Adrenal gland (tissue), 12 donors: ENCODE data around the gene MED27. TPM values are rescaled to one million over a fixed set of nuclear protein-coding genes. Genes with fewer than 3 reads are reported as not detected.

ENCODE experiments used
- DNase-seq, 7 donors: peaks; one replicate each; pipeline ENCODE4 v3.0.0-alpha.2; 2019 to 2020
- H3K27ac ChIP-seq, 5 donors: fragments of 200-600 bp; sonication (generic) in 4 of 5; 1 replicate in 3 of 5; 2 replicates in 2 of 5; pipeline versions ENCODE4 v1.5.1 to v1.8.0; 2016 to 2020; ENCODE audit warnings: mild to moderate bottlenecking in 1 of 5
- H3K27me3 ChIP-seq: fragments of 200-600 bp; 2 replicates; pipeline ENCODE4 v1.8.0; 2021
- H3K36me3 ChIP-seq, 2 donors: fragments of 200-600 bp; replicated peaks in 1 of 2; 1 replicate in 1 of 2; 2 replicates in 1 of 2; pipeline versions ENCODE4 v1.5.1 to v1.8.0; 2018 to 2022
- H3K4me1 ChIP-seq, 2 donors: fragments of 200-600 bp; replicated peaks in 1 of 2; 1 replicate in 1 of 2; 2 replicates in 1 of 2; pipeline versions ENCODE4 v1.5.1 to v1.8.0; 2018 to 2021
- H3K4me3 ChIP-seq, 4 donors: fragments of 200-600 bp; sonication (generic) in 3 of 4; one replicate each; pipeline ENCODE4 v1.5.1; 2016 to 2018
- H3K9me3 ChIP-seq, 3 donors: fragments of 200-600 bp; sonication (generic) in 1 of 3; replicated peaks in 1 of 3; 1 replicate in 2 of 3; 2 replicates in 1 of 3; pipeline versions ENCODE4 v1.5.1 to v1.8.0; 2016 to 2021
- CTCF ChIP-seq, 6 experiments: fragments of 450-650 bp in 4 of 6; fragments of 200-600 bp in 2 of 6; sonication (generic) in 1 of 6; IDR thresholded peaks; 1 replicate in 5 of 6; 2 replicates in 1 of 6; pipeline versions ENCODE4 v1.5.1 to v1.8.0; 2016 to 2021; ENCODE audit warnings: antibody characterized with exemption in 6 of 6, mild to moderate bottlenecking in 2 of 6, moderate library complexity in 1 of 6
- POLR2A ChIP-seq, 2 donors: fragments of 450-650 bp; IDR thresholded peaks; one replicate each; pipeline ENCODE4 v1.6.1; 2017; ENCODE audit warnings: antibody characterized with exemption in 2 of 2, mild to moderate bottlenecking in 2 of 2, moderate library complexity in 1 of 2
- whole genome bisulfite sequencing, 4 donors: extraction: QIAGEN DNeasy Blood & Tissue Kit in 2 of 4; methylation state at CpG; one replicate each; pipeline versions ENCODE4 v1.1.5 to v1.1.7; 2013 to 2017; 5-methylcytosine and 5-hydroxymethylcytosine counted together
- intact Hi-C, 2 donors: fragments of 100-400 bp; cut with DNase I; formaldehyde crosslinking; loops; one replicate each; pipeline versions ENCODE4 v1.14.1 to v1.15.0; 2022 to 2023
- polyA plus RNA-seq, 3 donors: library from polyadenylated mRNA; stranded (reverse); fragments of 200-250 nt in 2 of 3; fragments of 350-450 nt in 1 of 3; fragmentation: Illumina TruSeq in 1 of 3; extraction: RNeasy Lipid Tissue Mini Kit (QIAGEN cat#74804) in 1 of 3; gene quantifications; one replicate each; pipeline ENCODE4 v1.2.3, GENCODE V29; 2013 to 2014
- total RNA-seq, 9 donors: library from RNA; depleted of rRNA in 4 of 9; stranded (reverse); fragments of >200 nt in 4 of 9; fragments of 120-200 nt in 1 of 9; fragmentation: NEBNext Ultra II Directional in 1 of 9; extraction: Animal tissue kit (Norgen Biotek cat#: 25700) in 1 of 9; gene quantifications; one replicate each; pipeline versions ENCODE4 v1.1.0 to v1.2.4, GENCODE V29; 2013 to 2023
- donor health status: healthy with polysubstance abuse.
- donor health status: Bipolar disorder and iron deficiency.
- donor health status: DM: yes; HTN: yes; CAD: no.
- donor health status: DM: no; HTN: no; CAD: no.
- donor health status: DM: no; HTN: no; CAD: no.
- donor health status: DM: yes; HTN: yes; CAD: no.

Gene MED27
- total and polyA plus RNA-seq, 12 donors, result 12.2 to 37.4 (median 15.9) TPM

DNA sequence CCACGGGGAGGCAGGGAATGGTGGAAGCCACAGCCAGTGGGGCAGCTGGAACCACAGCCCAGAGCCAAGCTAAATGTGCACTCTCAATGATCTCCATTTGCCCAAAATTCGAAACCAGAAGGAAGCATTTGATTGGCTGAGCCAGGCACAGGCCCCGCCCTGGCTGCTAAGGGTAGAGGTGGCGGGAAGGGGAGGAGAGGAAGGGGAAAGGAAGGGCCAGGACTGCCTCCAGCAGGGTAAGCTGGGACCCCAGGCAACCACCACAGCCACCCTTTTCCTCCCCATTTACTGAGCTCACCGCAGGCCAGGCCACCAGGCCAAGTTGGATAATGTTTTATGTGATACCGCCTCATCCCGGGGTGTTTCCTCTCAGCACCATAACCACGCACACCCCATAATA, 239.4 kb downstream of the MED27 start:
- H3K27ac ChIP-seq, result no peak overlapping the region
- no peaks in the 10 kb centered on the region for H3K27me3 ChIP-seq
- whole genome bisulfite sequencing, 4 donors, result 88 to 95% (median 90%) methylated on average over 5 to 8 of the region's 8 CpGs
- H3K36me3 ChIP-seq, result no peaks in the 10 kb centered on the region
- no peak overlapping the region for H3K4me3 ChIP-seq
- no peak for DNase-seq
- no peaks in the 10 kb centered on the region for H3K4me1 ChIP-seq
- no peaks in the 10 kb centered on the region for H3K9me3 ChIP-seq
- intact Hi-C loops, result no loop called here
- no peak for TF ChIP-seq CTCF (IDR thresholded peaks at IDR 0.05)

DNA sequence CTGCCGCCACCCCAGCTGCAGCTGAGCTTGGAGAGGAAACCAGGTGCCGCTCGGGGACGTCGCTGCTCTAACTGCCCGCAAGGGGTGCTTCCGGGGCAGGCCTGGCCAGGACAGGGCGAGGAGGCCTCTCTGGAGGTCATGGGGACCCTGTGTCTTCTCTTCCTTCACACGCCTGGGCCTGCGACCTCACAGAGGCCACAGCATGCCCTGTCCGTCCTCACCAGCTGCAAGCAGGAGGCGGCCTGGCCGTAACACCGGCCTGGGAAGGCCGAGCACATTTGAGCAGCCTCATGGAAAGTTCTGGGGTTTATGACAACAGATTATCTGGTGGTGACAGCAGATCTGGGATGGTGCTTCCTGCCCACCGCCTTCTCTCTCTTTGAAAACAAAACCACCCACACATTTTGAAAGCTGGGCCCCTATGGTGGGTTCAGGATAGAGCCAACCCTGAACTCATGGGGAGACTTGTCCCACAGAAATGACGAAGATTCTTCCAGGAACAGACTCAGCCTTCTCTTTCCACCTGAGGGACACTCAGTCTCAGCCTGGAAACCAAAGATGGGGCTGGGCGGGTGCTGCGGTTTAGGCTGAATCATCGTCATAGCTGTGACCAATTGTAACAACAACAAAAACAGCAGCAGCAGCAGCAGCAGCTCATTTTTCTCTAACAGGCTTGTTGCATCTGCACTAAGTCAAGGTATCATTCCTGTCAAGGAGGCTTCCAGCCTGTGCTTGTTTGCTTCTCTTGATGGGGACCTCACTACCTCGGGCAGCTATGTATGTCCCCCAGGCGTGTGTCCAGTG, 240.2 kb downstream of the MED27 start:
- no peak overlapping the region for H3K4me3 ChIP-seq
- H3K36me3 ChIP-seq, result no peaks in the 10 kb centered on the region
- DNase-seq, result no peak
- no peaks in the 10 kb centered on the region for H3K9me3 ChIP-seq
- no peaks in the 10 kb centered on the region for H3K27me3 ChIP-seq
- no peak overlapping the region for H3K27ac ChIP-seq
- intact Hi-C loops, result no loop called here
- TF ChIP-seq CTCF (IDR thresholded peaks at IDR 0.05), result no peak
- TF ChIP-seq POLR2A (IDR thresholded peaks at IDR 0.05), result no peak
- WGBS, 4 donors, result 77 to 86% (median 83%) methylated on average over 13 to 22 of the region's 22 CpGs
- no peaks in the 10 kb centered on the region for H3K4me1 ChIP-seq

DNA sequence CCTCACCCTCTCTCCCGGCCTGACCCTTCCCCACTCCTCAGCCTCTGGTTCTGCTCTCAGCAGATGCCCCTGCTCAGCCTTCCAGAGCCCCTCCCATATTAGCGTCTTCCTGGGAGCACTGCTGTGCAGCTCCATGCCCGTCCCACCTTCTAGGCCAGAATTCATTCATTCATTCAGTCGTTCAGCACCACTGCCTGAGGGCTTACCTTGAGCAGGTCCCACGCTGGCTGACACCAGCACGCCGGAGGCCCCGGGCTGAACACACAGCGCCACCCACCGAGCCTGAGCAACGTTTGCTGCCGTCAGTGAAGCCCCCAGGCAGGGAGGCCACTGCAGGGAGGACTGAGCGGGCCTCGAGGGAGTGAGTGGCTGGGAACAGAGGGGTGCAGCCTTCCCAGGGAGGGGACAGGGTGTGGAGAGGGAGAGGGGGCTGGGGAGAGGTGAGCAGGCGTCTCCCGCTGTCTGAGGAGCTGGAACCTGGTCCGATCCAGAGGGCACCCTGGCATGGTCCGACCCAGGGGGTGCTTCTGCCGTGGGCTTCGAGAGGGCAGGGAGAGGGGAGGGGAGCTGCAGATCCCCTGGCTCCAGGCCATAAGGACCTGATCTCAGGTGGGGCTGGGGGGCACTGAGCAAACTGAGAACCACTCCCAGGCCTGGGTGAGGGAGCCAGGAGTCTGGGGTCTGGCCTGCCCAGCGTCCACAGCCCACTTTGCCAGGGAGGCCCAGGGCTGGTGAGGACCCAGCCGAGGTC, 241.0 kb downstream of the MED27 start:
- H3K27me3 ChIP-seq, result no peaks in the 10 kb centered on the region

More for the DNA sequence above, 241.0 kb downstream of the MED27 start:
- WGBS, 4 donors, result 54 to 67% (median 61%) methylated on average over 4 to 22 of the region's 22 CpGs
- Histone ChIP-seq H3K4me1 (no peaks in the 10 kb centered on the region), H3K36me3 (no peaks in the 10 kb centered on the region), H3K27ac (no peak overlapping the region), H3K9me3 (no peaks in the 10 kb centered on the region), H3K4me3 (no peak overlapping the region)
- DNase-seq, result no peak
- TF ChIP-seq POLR2A (IDR thresholded peaks at IDR 0.05) (no peak), CTCF (IDR thresholded peaks at IDR 0.05) (no peak)
- intact Hi-C loops, result no loop called here
